Karpas-422 (cell line): Measurements from ENCODE around the gene CEP104. TPM values are rescaled to one million over a fixed set of nuclear protein-coding genes. Genes with fewer than 3 reads are reported as not detected.

Source experiments
- DNase-seq: peaks from one replicate; pipeline ENCODE4 v3.0.0-alpha.2; 2015
- H2AFZ ChIP-seq: fragments of 200-600 bp; sonication (generic); 2 replicates; pipeline ENCODE4 v1.6.1; 2014; ENCODE audit warnings: antibody characterized with exemption, low read length, mixed read lengths
- H3K27ac ChIP-seq: fragments of 200-600 bp; sonication (generic); 2 replicates; pipeline ENCODE4 v1.5.1; 2014; ENCODE audit warnings: mild to moderate bottlenecking, low read length, moderate library complexity
- H3K27me3 ChIP-seq: fragments of 200-600 bp; sonication (generic); 2 replicates; pipeline ENCODE4 v1.6.1; 2014; ENCODE audit warnings: low read length, mixed read lengths
- H3K36me3 ChIP-seq: fragments of 200-600 bp; sonication (generic); 2 replicates; pipeline ENCODE4 v1.6.1; 2014; ENCODE audit warnings: low read length, mixed read lengths; ENCODE audit not compliant: insufficient read depth
- H3K4me1 ChIP-seq: fragments of 200-600 bp; sonication (generic); 2 replicates; pipeline ENCODE4 v1.6.1; 2014; ENCODE audit warnings: mild to moderate bottlenecking, low read length, mixed read lengths
- H3K4me2 ChIP-seq: fragments of 200-600 bp; sonication (generic); 2 replicates; pipeline ENCODE4 v1.6.1; 2014; ENCODE audit warnings: low read length, low read depth, mild to moderate bottlenecking; ENCODE audit not compliant: poor library complexity, severe bottlenecking
- H3K4me3 ChIP-seq: fragments of 200-600 bp; sonication (generic); 2 replicates; pipeline ENCODE4 v1.5.1; 2014; ENCODE audit warnings: mild to moderate bottlenecking, antibody characterized with exemption, low read length, mixed read lengths
- H3K79me2 ChIP-seq: fragments of 200-600 bp; sonication (generic); 2 replicates; pipeline ENCODE4 v1.6.1; 2014; ENCODE audit warnings: mild to moderate bottlenecking, low read length, mixed read lengths
- H3K9ac ChIP-seq: fragments of 200-600 bp; sonication (generic); 2 replicates; pipeline ENCODE4 v1.6.0; 2014; ENCODE audit warnings: low read length
- H3K9me2 ChIP-seq: fragments of 200-600 bp; sonication (generic), shearing (Covaris generic); replicated peaks from 2 replicates; pipeline ENCODE4 v1.6.0; 2014; ENCODE audit warnings: mild to moderate bottlenecking, low read length, moderate library complexity; ENCODE audit not compliant: insufficient read depth
- H3K9me3 ChIP-seq: fragments of 300-700, 200-600 bp; sonication (generic); 2 replicates; pipeline ENCODE4 v1.6.1; 2014; ENCODE audit warnings: low read length, mixed read lengths
- H4K20me1 ChIP-seq: fragments of 200-600 bp; sonication (generic); 2 replicates; pipeline ENCODE4 v1.6.1; 2014; ENCODE audit warnings: mild to moderate bottlenecking, antibody characterized with exemption, low read length, low read depth; ENCODE audit not compliant: insufficient read depth
- total RNA-seq: library from RNA; depleted of rRNA; stranded (reverse); fragments of >200 nt; shearing (Covaris generic); gene quantifications from 2 replicates; pipeline ENCODE4 v1.2.3, GENCODE V29; 2014; ENCODE audit warnings: low replicate concordance

CEP104 gene
- total RNA-seq, 1 experiment from 2014 or later = 19.9 TPM

GRCh38 chr1:3838788-3839187 lies 18.2 kb downstream of the CEP104 start:
- H3K9me2 ChIP-seq = no peaks in the 10 kb centered on the region
- H3K9ac ChIP-seq = no peak overlapping the region
- no peaks in the 10 kb centered on the region for H4K20me1 ChIP-seq
- no peak overlapping the region for H3K4me3 ChIP-seq
- H3K27me3 ChIP-seq = no peaks in the 10 kb centered on the region
- no peaks in the 10 kb centered on the region for H3K4me1 ChIP-seq
- H3K9me3 ChIP-seq = peaks cover 27% of the 10 kb centered on the region
- H3K4me2 ChIP-seq = no peak overlapping the region
- peaks cover 74% of the 10 kb centered on the region for H3K36me3 ChIP-seq
- no peak overlapping the region for H2AFZ ChIP-seq
- no peak for DNase-seq
- no peak overlapping the region for H3K27ac ChIP-seq
- no peaks in the 10 kb centered on the region for H3K79me2 ChIP-seq

- peaks cover 75% of the 10 kb centered on the region for H3K36me3 ChIP-seq
- no peaks in the 10 kb centered on the region for H3K79me2 ChIP-seq
- H2AFZ ChIP-seq = no peak overlapping the region
- no peak overlapping the region for H3K9ac ChIP-seq
- no peaks in the 10 kb centered on the region for H3K27me3 ChIP-seq
- H3K9me3 ChIP-seq = peaks cover 27% of the 10 kb centered on the region
- H3K9me2 ChIP-seq = no peaks in the 10 kb centered on the region
- no peak overlapping the region for H3K4me2 ChIP-seq
- DNase-seq = no peak
- no peak overlapping the region for H3K27ac ChIP-seq
- no peaks in the 10 kb centered on the region for H4K20me1 ChIP-seq
- no peak overlapping the region for H3K4me3 ChIP-seq
- H3K4me1 ChIP-seq = no peaks in the 10 kb centered on the region
These were observed 19.3 kb downstream of the CEP104 start for GRCh38 chr1:3837685-3838084.

DNA sequence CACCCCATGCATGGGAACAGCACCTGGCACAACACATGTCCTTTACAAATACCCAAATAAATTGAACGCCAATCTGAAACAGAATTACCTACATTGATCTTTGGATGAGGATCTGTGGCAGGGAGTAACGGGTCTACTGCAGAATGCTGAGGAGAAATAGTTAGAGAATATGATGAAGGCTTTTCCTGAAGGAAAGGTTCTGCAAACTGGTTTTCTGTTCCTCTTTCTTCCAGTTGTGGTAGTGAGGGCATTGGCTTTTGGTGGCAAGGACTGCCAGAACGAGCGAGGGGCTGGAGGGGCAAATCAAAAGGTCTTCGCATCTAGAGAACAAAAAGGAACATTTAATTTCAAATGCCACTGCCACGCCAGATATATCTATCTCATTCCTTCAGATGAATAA lies 19.8 kb downstream of the CEP104 start:
- Histone ChIP-seq H4K20me1 (no peaks in the 10 kb centered on the region), H3K9me3 (peaks cover 27% of the 10 kb centered on the region), H3K36me3 (peaks cover 74% of the 10 kb centered on the region), H3K9me2 (no peaks in the 10 kb centered on the region), H3K27me3 (no peaks in the 10 kb centered on the region), H3K9ac (no peak overlapping the region), H3K27ac (no peak overlapping the region), H3K79me2 (no peaks in the 10 kb centered on the region), H3K4me3 (no peak overlapping the region), H3K4me2 (no peak overlapping the region), H3K4me1 (no peaks in the 10 kb centered on the region), H2AFZ (no peak overlapping the region)
- no peak for DNase-seq

- H3K36me3 ChIP-seq = peaks cover 75% of the 10 kb centered on the region
- no peak overlapping the region for H2AFZ ChIP-seq
- DNase-seq = no peak
- H3K27ac ChIP-seq = no peak overlapping the region
- no peaks in the 10 kb centered on the region for H4K20me1 ChIP-seq
- H3K79me2 ChIP-seq = no peaks in the 10 kb centered on the region
- no peaks in the 10 kb centered on the region for H3K4me1 ChIP-seq
- H3K4me3 ChIP-seq = no peak overlapping the region
- H3K27me3 ChIP-seq = no peaks in the 10 kb centered on the region
- H3K9ac ChIP-seq = no peak overlapping the region
- peaks cover 27% of the 10 kb centered on the region for H3K9me3 ChIP-seq
- H3K4me2 ChIP-seq = no peak overlapping the region
- H3K9me2 ChIP-seq = no peaks in the 10 kb centered on the region
These were observed 20.6 kb downstream of the CEP104 start for GRCh38 chr1:3836421-3836820.

DNA sequence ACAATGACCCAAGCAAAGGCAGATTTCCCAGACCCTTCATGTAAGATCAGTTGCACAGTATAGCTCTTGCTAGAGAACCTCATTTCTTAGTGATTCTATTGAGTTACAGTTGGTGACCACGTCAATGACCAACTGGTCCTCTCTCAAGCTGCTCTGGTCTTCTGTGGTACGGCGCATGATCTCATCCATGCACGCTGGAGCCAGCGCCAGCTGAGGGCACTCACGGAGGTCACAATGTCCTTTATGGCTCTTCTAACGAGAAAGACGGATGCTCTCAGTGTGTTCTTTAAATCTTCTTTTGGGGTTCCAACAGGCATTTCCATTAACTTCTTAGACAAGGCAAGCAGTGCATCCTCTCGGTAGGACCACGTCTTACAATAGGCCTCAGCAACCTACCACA lies 22.3 kb downstream of the CEP104 start:
- H3K36me3 ChIP-seq = peaks cover 70% of the 10 kb centered on the region
- H3K9me2 ChIP-seq = no peaks in the 10 kb centered on the region

GRCh38 chr1:3831689-3832088 lies 25.3 kb downstream of the CEP104 start:
- Histone ChIP-seq H3K27me3 (no peaks in the 10 kb centered on the region), H3K9ac (no peak overlapping the region), H3K9me3 (peaks cover under 1% of the 10 kb centered on the region), H3K36me3 (peaks cover 50% of the 10 kb centered on the region), H3K9me2 (no peaks in the 10 kb centered on the region), H2AFZ (no peak overlapping the region), H3K79me2 (no peaks in the 10 kb centered on the region), H3K4me2 (no peak overlapping the region), H3K4me1 (no peaks in the 10 kb centered on the region), H4K20me1 (no peaks in the 10 kb centered on the region), H3K4me3 (no peak overlapping the region), H3K27ac (no peak overlapping the region)
- DNase-seq = no peak

More for the DNA sequence above, 22.3 kb downstream of the CEP104 start:
- Histone ChIP-seq H4K20me1 (no peaks in the 10 kb centered on the region), H2AFZ (no peak overlapping the region), H3K9ac (no peak overlapping the region), H3K4me1 (no peaks in the 10 kb centered on the region), H3K27ac (no peak overlapping the region), H3K9me3 (peaks cover 27% of the 10 kb centered on the region), H3K27me3 (no peaks in the 10 kb centered on the region), H3K79me2 (no peaks in the 10 kb centered on the region), H3K4me3 (no peak overlapping the region), H3K4me2 (no peak overlapping the region)
- DNase-seq = no peak

GRCh38 chr1:3828391-3828790 lies 28.6 kb downstream of the CEP104 start:
- Histone ChIP-seq H3K79me2 (no peaks in the 10 kb centered on the region), H2AFZ (no peak overlapping the region), H4K20me1 (no peaks in the 10 kb centered on the region), H3K27me3 (no peaks in the 10 kb centered on the region), H3K4me2 (no peak overlapping the region), H3K9me3 (no peaks in the 10 kb centered on the region), H3K36me3 (peaks cover 29% of the 10 kb centered on the region), H3K4me3 (no peak overlapping the region), H3K9me2 (no peaks in the 10 kb centered on the region), H3K27ac (no peak overlapping the region), H3K9ac (no peak overlapping the region), H3K4me1 (no peaks in the 10 kb centered on the region)
- DNase-seq = no peak

DNA sequence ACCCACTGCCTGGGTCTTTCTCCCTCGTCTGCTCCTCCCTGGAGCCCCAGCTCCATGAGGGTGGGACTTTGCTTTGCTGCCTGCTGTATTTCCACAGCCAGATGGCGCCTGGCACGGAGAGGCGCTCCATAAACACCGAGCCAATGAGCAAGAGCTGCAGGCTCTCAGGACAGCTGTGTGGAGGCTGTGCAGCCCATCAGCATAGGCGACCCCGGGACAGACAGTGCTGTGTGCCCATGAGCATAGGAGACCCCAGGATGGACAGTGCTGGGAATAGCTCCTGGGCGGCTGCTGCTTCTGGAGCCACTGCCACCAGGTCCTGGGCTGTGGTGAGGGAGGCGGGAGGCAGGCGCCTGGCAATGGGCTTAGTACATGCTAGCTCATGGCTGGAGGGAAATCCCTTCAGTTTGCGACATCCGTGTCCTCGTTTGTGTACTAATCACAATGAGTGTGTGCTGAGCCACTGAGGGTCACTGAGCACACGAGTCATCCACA lies 29.2 kb downstream of the CEP104 start:
- Histone ChIP-seq H3K4me2 (no peak overlapping the region), H3K27ac (no peak overlapping the region), H3K9me3 (no peaks in the 10 kb centered on the region), H3K79me2 (no peaks in the 10 kb centered on the region), H3K36me3 (peaks cover 30% of the 10 kb centered on the region), H3K9me2 (no peaks in the 10 kb centered on the region), H3K9ac (no peak overlapping the region), H3K4me3 (no peak overlapping the region), H4K20me1 (no peaks in the 10 kb centered on the region), H2AFZ (no peak overlapping the region), H3K4me1 (no peaks in the 10 kb centered on the region), H3K27me3 (no peaks in the 10 kb centered on the region)
- DNase-seq = no peak

DNA sequence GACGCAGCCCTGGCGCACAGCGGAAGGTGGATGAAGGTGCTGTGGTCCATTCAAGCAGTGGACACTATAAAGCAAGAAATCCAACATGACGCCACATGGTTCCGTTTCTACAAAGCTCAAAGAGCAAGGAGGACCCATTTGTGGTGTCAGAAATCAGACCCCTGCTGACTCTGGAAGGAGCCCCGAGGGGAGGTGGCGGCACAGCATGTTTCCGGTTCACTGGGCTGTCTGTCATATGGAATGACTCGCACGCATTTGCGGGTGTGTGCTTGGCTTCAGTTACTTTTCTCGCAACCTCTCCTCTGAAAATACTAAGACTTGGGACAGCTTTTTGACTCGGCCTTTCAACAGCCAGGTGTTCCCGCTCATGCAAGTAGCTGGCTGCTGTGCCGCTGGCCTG lies 31.7 kb downstream of the CEP104 start:
- H3K4me3 ChIP-seq = no peak overlapping the region
- H3K4me1 ChIP-seq = no peaks in the 10 kb centered on the region
- H3K36me3 ChIP-seq = peaks cover 21% of the 10 kb centered on the region; the same call in 1 of the 2 replicates
- H3K27me3 ChIP-seq = no peaks in the 10 kb centered on the region
- no peaks in the 10 kb centered on the region for H4K20me1 ChIP-seq
- H3K9ac ChIP-seq = no peak overlapping the region
- H2AFZ ChIP-seq = no peak overlapping the region
- H3K27ac ChIP-seq = no peak overlapping the region
- H3K4me2 ChIP-seq = no peak overlapping the region
- no peaks in the 10 kb centered on the region for H3K9me2 ChIP-seq
- DNase-seq = no peak
- H3K79me2 ChIP-seq = no peaks in the 10 kb centered on the region
- H3K9me3 ChIP-seq = no peaks in the 10 kb centered on the region
